ENCODE data around the gene INPP4B.
A peak's percentile ranks its signal among the peaks of the same experiment; 100 is the strongest.

INPP4B gene

GRCh38 chr4:142718981-142719380 is 127.1 kb downstream of the INPP4B start:
- H2AFZ ChIP-seq (ENCODE audit: low read depth, low read length), result no peak overlapping the region
- H3K27me3 ChIP-seq (ENCODE audit: control insufficient read depth in 1 of 2, insufficient read depth in 1 of 2, low read length in 2 of 2), result no peaks in the 10 kb centered on the region
- H2BK120ac ChIP-seq (ENCODE audit: low read depth, low read length), result no peak overlapping the region
- H3K27ac ChIP-seq (ENCODE audit: low read length, poor library complexity, severe bottlenecking), result no peak overlapping the region
- H3K9me3 ChIP-seq (ENCODE audit: control insufficient read depth, low read length), result no peaks in the 10 kb centered on the region
- H2AK5ac ChIP-seq (ENCODE audit: low read length, severe bottlenecking), result no peak overlapping the region
- no peak overlapping the region for H4K8ac ChIP-seq (ENCODE audit: low read length)
- no peak overlapping the region for H3K4me3 ChIP-seq (ENCODE audit: insufficient read depth in 1 of 2, low read depth in 1 of 2, low read length in 2 of 2)
- H2BK15ac ChIP-seq (ENCODE audit: low read depth, poor library complexity, severe bottlenecking), result no peak overlapping the region
- no peaks in the 10 kb centered on the region for H3K4me1 ChIP-seq (ENCODE audit: control insufficient read depth, insufficient read depth, low read depth, low read length)
- no peaks in the 10 kb centered on the region for H3K36me3 ChIP-seq (ENCODE audit: control insufficient read depth in 1 of 2, insufficient read depth in 2 of 2, low read depth in 1 of 2, low read length in 2 of 2)
- H3K4me2 ChIP-seq (ENCODE audit: low read length, poor library complexity, severe bottlenecking), result no peak overlapping the region
- no peak overlapping the region for H2BK5ac ChIP-seq (ENCODE audit: low read depth, low read length, poor library complexity, severe bottlenecking)
- no peak overlapping the region for H4K91ac ChIP-seq (ENCODE audit: low read length)
- DNase-seq, result no peak
- H3K9ac ChIP-seq (ENCODE audit: low read length), result no peak overlapping the region
- H3K79me1 ChIP-seq (replicated peaks; ENCODE audit: low read length, poor library complexity, severe bottlenecking), result no peaks in the 10 kb centered on the region
- H3K4ac ChIP-seq (ENCODE audit: low read depth in 1 of 2, low read length in 2 of 2), result no peak overlapping the region
- no peak overlapping the region for H3K14ac ChIP-seq (ENCODE audit: low read length in 2 of 2)
- no peak overlapping the region for H2BK12ac ChIP-seq (ENCODE audit: low read length in 2 of 2)
- H3K18ac ChIP-seq (ENCODE audit: low read depth in 1 of 2, low read length in 2 of 2), result no peak overlapping the region
- no peak overlapping the region for H3K23ac ChIP-seq (ENCODE audit: low read length in 2 of 2)

GRCh38 chr4:142715727-142716126 is 130.4 kb downstream of the INPP4B start:
- Histone ChIP-seq H3K4me1 (ENCODE audit: control insufficient read depth, insufficient read depth, low read depth, low read length) (no peaks in the 10 kb centered on the region), H3K27me3 (ENCODE audit: control insufficient read depth in 1 of 2, insufficient read depth in 1 of 2, low read length in 2 of 2) (no peaks in the 10 kb centered on the region), H4K91ac (ENCODE audit: low read length) (no peak overlapping the region), H3K4ac (ENCODE audit: low read depth in 1 of 2, low read length in 2 of 2) (no peak overlapping the region), H3K4me3 (ENCODE audit: insufficient read depth in 1 of 2, low read depth in 1 of 2, low read length in 2 of 2) (no peak overlapping the region), H2BK120ac (ENCODE audit: low read depth, low read length) (no peak overlapping the region), H2BK12ac (ENCODE audit: low read length in 2 of 2) (no peak overlapping the region), H3K36me3 (ENCODE audit: control insufficient read depth in 1 of 2, insufficient read depth in 2 of 2, low read depth in 1 of 2, low read length in 2 of 2) (no peaks in the 10 kb centered on the region), H4K8ac (ENCODE audit: low read length) (no peak overlapping the region), H2AK5ac (ENCODE audit: low read length, severe bottlenecking) (no peak overlapping the region), H3K9ac (ENCODE audit: low read length) (no peak overlapping the region), H3K79me1 (replicated peaks; ENCODE audit: low read length, poor library complexity, severe bottlenecking) (no peaks in the 10 kb centered on the region), H3K14ac (ENCODE audit: low read length in 2 of 2) (no peak overlapping the region), H3K27ac (ENCODE audit: low read length, poor library complexity, severe bottlenecking) (no peak overlapping the region), H3K4me2 (ENCODE audit: low read length, poor library complexity, severe bottlenecking) (no peak overlapping the region), H3K18ac (ENCODE audit: low read depth in 1 of 2, low read length in 2 of 2) (no peak overlapping the region), H2AFZ (ENCODE audit: low read depth, low read length) (no peak overlapping the region), H3K23ac (ENCODE audit: low read length in 2 of 2) (no peak overlapping the region), H3K9me3 (ENCODE audit: control insufficient read depth, low read length) (no peaks in the 10 kb centered on the region), H2BK15ac (ENCODE audit: low read depth, poor library complexity, severe bottlenecking) (no peak overlapping the region), H2BK5ac (ENCODE audit: low read depth, low read length, poor library complexity, severe bottlenecking) (no peak overlapping the region)
- DNase-seq, result no peak

- H3K36me3 ChIP-seq (ENCODE audit: control insufficient read depth in 1 of 2, insufficient read depth in 2 of 2, low read depth in 1 of 2, low read length in 2 of 2), result no peaks in the 10 kb centered on the region
- no peak overlapping the region for H2AFZ ChIP-seq (ENCODE audit: low read depth, low read length)
- no peak overlapping the region for H4K8ac ChIP-seq (ENCODE audit: low read length)
- no peaks in the 10 kb centered on the region for H3K79me1 ChIP-seq (replicated peaks; ENCODE audit: low read length, poor library complexity, severe bottlenecking)
- no peaks in the 10 kb centered on the region for H3K27me3 ChIP-seq (ENCODE audit: control insufficient read depth in 1 of 2, insufficient read depth in 1 of 2, low read length in 2 of 2)
- no peak overlapping the region for H3K27ac ChIP-seq (ENCODE audit: low read length, poor library complexity, severe bottlenecking)
- H2BK5ac ChIP-seq (ENCODE audit: low read depth, low read length, poor library complexity, severe bottlenecking), result no peak overlapping the region
- H3K18ac ChIP-seq (ENCODE audit: low read depth in 1 of 2, low read length in 2 of 2), result no peak overlapping the region
- DNase-seq, result no peak
- H3K4me3 ChIP-seq (ENCODE audit: insufficient read depth in 1 of 2, low read depth in 1 of 2, low read length in 2 of 2), result no peak overlapping the region
- H2AK5ac ChIP-seq (ENCODE audit: low read length, severe bottlenecking), result no peak overlapping the region
- H3K4ac ChIP-seq (ENCODE audit: low read depth in 1 of 2, low read length in 2 of 2), result no peak overlapping the region
- no peaks in the 10 kb centered on the region for H3K4me1 ChIP-seq (ENCODE audit: control insufficient read depth, insufficient read depth, low read depth, low read length)
- no peak overlapping the region for H4K91ac ChIP-seq (ENCODE audit: low read length)
- 91% methylated on average over 2 of the region's 2 CpGs for WGBS
- no peaks in the 10 kb centered on the region for H3K9me3 ChIP-seq (ENCODE audit: control insufficient read depth, low read length)
- no peak overlapping the region for H2BK15ac ChIP-seq (ENCODE audit: low read depth, poor library complexity, severe bottlenecking)
- no peak overlapping the region for H3K14ac ChIP-seq (ENCODE audit: low read length in 2 of 2)
- no peak overlapping the region for H2BK12ac ChIP-seq (ENCODE audit: low read length in 2 of 2)
- no peak overlapping the region for H2BK120ac ChIP-seq (ENCODE audit: low read depth, low read length)
- H3K23ac ChIP-seq (ENCODE audit: low read length in 2 of 2), result no peak overlapping the region
- H3K4me2 ChIP-seq (ENCODE audit: low read length, poor library complexity, severe bottlenecking), result no peak overlapping the region
- H3K9ac ChIP-seq (ENCODE audit: low read length), result no peak overlapping the region
Observed at GRCh38 chr4:142713282-142714030, 132.6 kb downstream of the INPP4B start.

- H3K4ac ChIP-seq (ENCODE audit: low read depth in 1 of 2, low read length in 2 of 2), result no peak overlapping the region
- no peak overlapping the region for H4K91ac ChIP-seq (ENCODE audit: low read length)
- H3K23ac ChIP-seq (ENCODE audit: low read length in 2 of 2), result no peak overlapping the region
- no peak overlapping the region for H2BK12ac ChIP-seq (ENCODE audit: low read length in 2 of 2)
- 40% methylated on average over 1 of the region's 1 CpG for WGBS
- H2BK5ac ChIP-seq (ENCODE audit: low read depth, low read length, poor library complexity, severe bottlenecking), result no peak overlapping the region
- H2AK5ac ChIP-seq (ENCODE audit: low read length, severe bottlenecking), result no peak overlapping the region
- no peaks in the 10 kb centered on the region for H3K9me3 ChIP-seq (ENCODE audit: control insufficient read depth, low read length)
- no peak overlapping the region for H2BK15ac ChIP-seq (ENCODE audit: low read depth, poor library complexity, severe bottlenecking)
- H3K27ac ChIP-seq (ENCODE audit: low read length, poor library complexity, severe bottlenecking), result no peak overlapping the region
- DNase-seq, result no peak
- H3K79me1 ChIP-seq (replicated peaks; ENCODE audit: low read length, poor library complexity, severe bottlenecking), result no peaks in the 10 kb centered on the region
- no peak overlapping the region for H3K14ac ChIP-seq (ENCODE audit: low read length in 2 of 2)
- H2BK120ac ChIP-seq (ENCODE audit: low read depth, low read length), result no peak overlapping the region
- H3K4me2 ChIP-seq (ENCODE audit: low read length, poor library complexity, severe bottlenecking), result no peak overlapping the region
- H3K4me1 ChIP-seq (ENCODE audit: control insufficient read depth, insufficient read depth, low read depth, low read length), result no peaks in the 10 kb centered on the region
- H3K36me3 ChIP-seq (ENCODE audit: control insufficient read depth in 1 of 2, insufficient read depth in 2 of 2, low read depth in 1 of 2, low read length in 2 of 2), result no peaks in the 10 kb centered on the region
- H2AFZ ChIP-seq (ENCODE audit: low read depth, low read length), result peak overlapping the region; percentile 39
- H3K27me3 ChIP-seq (ENCODE audit: control insufficient read depth in 1 of 2, insufficient read depth in 1 of 2, low read length in 2 of 2), result no peaks in the 10 kb centered on the region
- H3K9ac ChIP-seq (ENCODE audit: low read length), result no peak overlapping the region
- H4K8ac ChIP-seq (ENCODE audit: low read length), result no peak overlapping the region
- H3K18ac ChIP-seq (ENCODE audit: low read depth in 1 of 2, low read length in 2 of 2), result no peak overlapping the region
- H3K4me3 ChIP-seq (ENCODE audit: insufficient read depth in 1 of 2, low read depth in 1 of 2, low read length in 2 of 2), result no peak overlapping the region
Observed at GRCh38 chr4:142708231-142708630, 137.9 kb downstream of the INPP4B start.

Data from mesenchymal stem cell (in vitro differentiated cells and primary cell).